ENCODE results near the gene ARHGEF12.

ARHGEF12 gene

GRCh38 chr11:120335908-120336640 is at the start of gene ARHGEF12:
TSS of gene ARHGEF12 (plus strand) at chr11:120336413. CDS start at chr11:120337244, 831 bp downstream.
- no peak for FAIRE-seq

- no peak for FAIRE-seq
These were observed 48.2 kb upstream of the ARHGEF12 start for GRCh38 chr11:120288021-120288420.

DNA sequence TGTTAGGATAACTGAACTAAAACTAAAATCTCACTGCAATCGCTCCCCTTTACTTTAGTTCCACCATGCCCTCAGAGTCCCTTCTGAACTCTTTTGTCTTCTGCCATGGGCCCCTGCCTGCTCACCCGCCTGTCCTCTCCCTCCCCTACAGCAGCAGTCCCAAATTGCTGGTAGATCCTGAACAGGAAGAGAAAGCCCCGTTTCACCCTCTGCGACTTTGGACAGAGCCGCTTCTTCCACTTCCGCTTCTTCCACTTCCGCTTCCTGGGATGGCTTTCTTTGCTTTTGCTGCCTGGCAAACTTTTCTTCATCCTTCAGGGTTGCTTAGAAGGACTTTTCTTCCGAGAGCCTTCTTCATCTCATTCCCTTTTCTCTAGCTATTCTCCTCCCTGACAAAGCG is 46.8 kb upstream of the ARHGEF12 start:
- no peak for FAIRE-seq

- FAIRE-seq: no peak
These were observed 45.3 kb upstream of the ARHGEF12 start for GRCh38 chr11:120290956-120291355.

DNA sequence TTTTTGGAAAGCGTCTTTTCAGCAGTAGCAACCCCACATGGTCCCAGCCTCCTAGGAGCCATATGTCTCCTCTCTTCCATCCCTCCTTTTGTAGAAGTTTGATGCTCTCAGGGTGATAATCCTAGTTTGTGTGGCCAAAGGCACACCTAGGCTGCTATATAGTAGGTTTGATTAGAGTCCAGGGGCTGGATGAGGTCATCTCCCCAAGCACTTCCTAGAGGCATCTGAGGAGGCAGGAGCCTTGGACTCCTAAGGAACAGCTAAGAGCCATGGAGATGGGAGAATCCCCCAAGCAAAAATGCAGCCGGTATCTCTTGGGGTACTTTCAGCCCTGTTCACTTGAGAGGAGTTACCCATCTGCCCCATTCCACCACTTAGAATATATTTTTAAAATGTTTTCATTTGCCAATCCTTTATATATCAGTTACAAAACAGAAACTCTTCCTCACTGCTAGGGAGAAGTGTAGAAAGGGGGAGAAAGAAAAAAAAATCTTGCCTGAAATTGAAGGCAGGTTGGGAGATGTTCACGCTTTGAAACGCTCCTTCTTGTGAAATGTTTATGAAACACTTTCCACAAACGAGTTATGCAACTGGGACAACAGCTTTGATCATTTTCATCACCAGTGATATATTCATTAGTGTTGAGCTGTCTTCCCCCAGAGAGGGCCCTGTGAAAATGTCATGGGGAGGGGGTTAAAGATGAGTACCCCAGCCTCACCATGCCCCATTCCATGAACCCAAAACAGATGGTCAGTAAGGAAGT is 43.0 kb upstream of the ARHGEF12 start:
- no peak for FAIRE-seq

DNA sequence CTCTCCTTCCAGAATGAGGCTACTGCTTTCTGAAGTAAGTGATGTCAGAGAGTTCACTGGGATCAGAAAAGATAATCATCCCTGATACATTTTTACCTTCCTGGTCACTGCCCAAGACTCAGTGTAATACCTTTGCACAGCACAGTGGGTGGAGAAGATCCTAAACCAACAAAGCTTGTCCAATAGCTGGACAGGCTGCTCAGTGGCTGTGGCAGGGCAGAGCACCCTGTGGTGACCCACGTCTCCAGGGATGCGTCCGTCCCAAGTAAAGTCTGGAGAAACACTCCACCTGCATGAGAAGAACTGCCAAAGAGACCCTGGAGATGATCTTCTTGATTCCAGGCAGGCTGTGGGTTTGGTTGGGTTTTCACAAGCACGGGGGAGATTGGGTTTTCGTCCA is 42.1 kb upstream of the ARHGEF12 start:
- no peak for FAIRE-seq

GRCh38 chr11:120295099-120295498 is 41.1 kb upstream of the ARHGEF12 start:
- no peak for FAIRE-seq

- no peak for FAIRE-seq
These were observed 39.7 kb upstream of the ARHGEF12 start for GRCh38 chr11:120296554-120296953.

DNA sequence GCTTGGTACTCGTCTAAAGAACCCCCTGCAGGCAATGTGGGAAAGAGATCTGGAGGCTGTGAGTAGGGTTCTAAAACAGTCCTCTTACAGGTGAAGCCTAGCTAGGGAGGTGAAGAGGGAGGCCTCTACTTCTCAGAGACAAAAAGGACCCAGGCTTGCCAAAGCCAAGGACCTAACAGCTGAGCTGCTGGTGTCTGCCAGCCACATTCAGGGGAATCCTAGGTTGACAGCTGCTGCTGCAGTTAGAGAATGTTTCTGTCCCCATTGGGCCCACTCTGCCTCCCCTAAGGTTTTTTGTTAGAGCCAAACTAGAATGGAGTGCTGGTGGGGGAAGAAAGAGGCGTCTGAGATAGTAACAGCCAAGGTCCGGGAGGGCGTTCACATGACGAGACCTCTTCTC is 37.8 kb upstream of the ARHGEF12 start:
- no peak for FAIRE-seq

- FAIRE-seq: no peak
These were observed 34.0 kb upstream of the ARHGEF12 start for GRCh38 chr11:120302001-120302805.

- no peak for FAIRE-seq
These were observed 33.1 kb upstream of the ARHGEF12 start for GRCh38 chr11:120303004-120303637.

- FAIRE-seq: no peak
These were observed 31.7 kb upstream of the ARHGEF12 start for GRCh38 chr11:120304526-120304925.

- FAIRE-seq: no peak
These were observed 30.9 kb upstream of the ARHGEF12 start for GRCh38 chr11:120305286-120305685.

- no peak for FAIRE-seq
These were observed 29.5 kb upstream of the ARHGEF12 start for GRCh38 chr11:120306519-120307242.

DNA sequence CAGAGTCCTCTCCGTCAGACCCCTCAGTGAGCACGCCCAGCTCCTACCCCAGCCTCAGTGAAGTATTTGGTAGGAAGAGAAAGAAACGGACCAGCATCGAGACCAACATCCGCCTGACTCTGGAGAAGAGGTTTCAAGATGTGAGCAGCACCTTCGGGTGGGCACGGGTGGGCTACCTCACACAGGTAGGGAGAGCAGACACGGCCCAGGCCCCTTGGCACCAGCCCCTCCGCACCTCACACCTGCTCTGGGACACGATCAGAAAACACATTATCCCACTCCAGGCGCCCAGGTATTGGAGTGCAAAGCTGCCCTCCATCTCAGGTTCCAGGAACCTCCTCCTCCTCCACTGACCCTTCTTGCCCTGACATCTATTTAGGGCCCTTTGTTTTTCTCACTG is 28.7 kb upstream of the ARHGEF12 start:
- no peak for FAIRE-seq

GRCh38 chr11:120308081-120308480 is 28.1 kb upstream of the ARHGEF12 start:
- no peak for FAIRE-seq

- no peak for FAIRE-seq
These were observed 25.3 kb upstream of the ARHGEF12 start for GRCh38 chr11:120310870-120311269.

DNA sequence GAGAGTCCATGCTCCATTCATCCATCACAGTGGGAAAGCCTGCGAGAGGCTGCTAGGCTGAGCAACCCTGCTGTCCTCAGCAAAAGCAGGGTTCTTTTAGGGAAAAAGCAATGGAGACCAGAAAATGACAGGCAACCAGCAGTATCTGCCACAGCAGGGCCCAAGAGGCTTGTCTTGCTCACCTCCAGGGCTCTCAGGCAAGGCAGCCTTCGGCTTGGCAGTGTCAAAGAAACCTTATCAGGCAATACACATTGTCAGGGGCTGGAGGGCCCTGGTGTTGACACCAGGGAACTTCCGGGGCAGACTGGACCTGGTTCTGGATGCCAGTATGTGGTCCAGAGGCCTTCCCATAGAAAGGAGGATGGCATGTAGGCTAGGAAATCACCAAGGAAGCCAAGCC is 21.4 kb upstream of the ARHGEF12 start:
- no peak for FAIRE-seq

GRCh38 chr11:120316880-120317688 is 19.1 kb upstream of the ARHGEF12 start:
- no peak for FAIRE-seq

GRCh38 chr11:120317689-120318480 is 18.3 kb upstream of the ARHGEF12 start:
- FAIRE-seq: no peak

GRCh38 chr11:120318906-120319305 is 17.3 kb upstream of the ARHGEF12 start:
- FAIRE-seq: no peak

All from TTC549 (cell line).